HEK293 (cell line): ENCODE data around the gene C11orf98.
A peak's percentile ranks its signal among the peaks of the same experiment; 100 is the strongest.

Source experiments
- CTCF ChIA-PET: fragments of 350-600 bp; formaldehyde crosslinking; extraction: SDS; loops from one replicate; lab custom pipeline; 2021; ENCODE audit warnings: antibody characterized with exemption; lab: Yijun Ruan, JAX
- POLR2A ChIA-PET: fragments of 300-600 bp; formaldehyde crosslinking; extraction: SDS; loops from one replicate; lab custom pipeline; 2020; ENCODE audit warnings: antibody characterized with exemption, inconsistent platforms; lab: Yijun Ruan, JAX
- H3K27ac ChIP-seq: fragments of 200-500 bp; sonication (Bioruptor generic); 2 replicates; pipeline ENCODE4 v1.5.1; 2014; ENCODE audit warnings: low read depth, low read length, control low read depth, inconsistent platforms; ENCODE audit errors: extremely low read depth
- H3K36me3 ChIP-seq, 2 experiments: fragments of 200-500 bp in 1 of 2; sonication (Bioruptor generic) in 1 of 2; 1 replicate in 1 of 2; 2 replicates in 1 of 2; pipeline ENCODE4 v1.5.1; 2014 to 2017; ENCODE audit warnings: inconsistent platforms in 2 of 2, low read length in 2 of 2; ENCODE audit not compliant: control insufficient read depth in 2 of 2, insufficient read depth in 1 of 2
- H3K4me1 ChIP-seq: fragments of 200-500 bp; sonication (Bioruptor generic); 2 replicates; pipeline ENCODE4 v1.5.1; 2014; ENCODE audit warnings: mild to moderate bottlenecking, low read length, inconsistent platforms; ENCODE audit not compliant: control insufficient read depth, insufficient read depth
- H3K4me3 ChIP-seq: 2 replicates; pipeline ENCODE4 v1.5.1; 2011; ENCODE audit warnings: low read depth, mild to moderate bottlenecking, control low read depth, low read length, moderate library complexity
- H3K9me3 ChIP-seq: fragments of 200-500 bp; sonication (Bioruptor generic); 2 replicates; pipeline ENCODE4 v1.5.1; 2014; ENCODE audit warnings: low read depth, low read length, inconsistent platforms; ENCODE audit not compliant: control insufficient read depth, insufficient read depth
- ZBTB8A ChIP-seq: fragments of 450-650 bp; formaldehyde crosslinking; IDR thresholded peaks from 2 replicates; pipeline ENCODE4 v1.5.1; 2016; ENCODE audit warnings: missing biosample characterization, missing genetic modification characterization
- ZNF501 ChIP-seq: fragments of 450-650 bp; formaldehyde crosslinking; IDR thresholded peaks from 2 replicates; pipeline ENCODE4 v1.5.1; 2016; ENCODE audit warnings: missing biosample characterization, missing genetic modification characterization
- TF ChIP-seq, protein P1 (sequence below): fragments of 450-650 bp; formaldehyde crosslinking; IDR thresholded peaks from 2 replicates; pipeline ENCODE4 v1.5.1; 2016; ENCODE audit warnings: missing biosample characterization, missing genetic modification characterization
- TF ChIP-seq, protein P2 (sequence below): fragments of 450-650 bp; formaldehyde crosslinking; IDR thresholded peaks from 2 replicates; pipeline ENCODE4 v1.5.1; 2017; ENCODE audit warnings: missing biosample characterization, missing genetic modification characterization

Gene C11orf98

DNA sequence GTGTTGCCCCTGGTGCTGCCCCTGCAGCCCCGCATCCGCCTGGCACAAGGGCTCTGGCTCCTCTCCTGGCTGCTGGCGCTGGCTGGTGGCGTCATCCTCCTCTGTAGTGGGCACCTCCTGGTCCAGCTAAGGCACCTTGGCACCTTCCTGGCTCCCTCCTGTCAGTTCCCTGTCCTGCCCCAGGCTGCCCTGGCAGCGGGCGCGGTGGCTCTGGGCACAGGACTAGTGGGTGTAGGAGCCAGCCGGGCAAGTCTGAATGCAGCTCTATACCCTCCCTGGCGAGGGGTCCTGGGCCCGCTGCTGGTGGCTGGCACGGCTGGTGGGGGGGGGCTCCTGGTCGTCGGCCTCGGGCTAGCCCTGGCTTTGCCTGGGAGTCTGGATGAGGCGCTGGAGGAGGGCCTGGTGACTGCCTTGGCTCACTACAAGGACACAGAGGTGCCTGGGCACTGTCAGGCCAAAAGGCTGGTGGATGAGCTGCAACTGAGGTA lies 51.7 kb downstream of the C11orf98 start:
- ChIA-PET POLR2A (interaction anchor here (0.6 to 4.1 kb wide), 6 partner anchors 8 to 59 kb away, joined by 3 to 31 read pairs (median 6); partner anchors contain the start of genes B3GAT3, INTS5, LBHD1 and MTA2), CTCF (interaction anchor here (0.5 to 1.4 kb wide), 5 partner anchors 13 to 219 kb away, joined by 3 to 5 read pairs (median 3); no protein-coding TSS in a partner anchor)
- Histone ChIP-seq H3K9me3 (no peaks in the 10 kb centered on the region), H3K4me3 (no peak overlapping the region), H3K27ac (no peak overlapping the region), H3K4me1 (no peaks in the 10 kb centered on the region), H3K36me3 (peaks cover 0 to 48% of the 10 kb centered on the region in 2 experiments; a peak in 2 of 3 replicates)
- TF ChIP-seq, protein P1, sequence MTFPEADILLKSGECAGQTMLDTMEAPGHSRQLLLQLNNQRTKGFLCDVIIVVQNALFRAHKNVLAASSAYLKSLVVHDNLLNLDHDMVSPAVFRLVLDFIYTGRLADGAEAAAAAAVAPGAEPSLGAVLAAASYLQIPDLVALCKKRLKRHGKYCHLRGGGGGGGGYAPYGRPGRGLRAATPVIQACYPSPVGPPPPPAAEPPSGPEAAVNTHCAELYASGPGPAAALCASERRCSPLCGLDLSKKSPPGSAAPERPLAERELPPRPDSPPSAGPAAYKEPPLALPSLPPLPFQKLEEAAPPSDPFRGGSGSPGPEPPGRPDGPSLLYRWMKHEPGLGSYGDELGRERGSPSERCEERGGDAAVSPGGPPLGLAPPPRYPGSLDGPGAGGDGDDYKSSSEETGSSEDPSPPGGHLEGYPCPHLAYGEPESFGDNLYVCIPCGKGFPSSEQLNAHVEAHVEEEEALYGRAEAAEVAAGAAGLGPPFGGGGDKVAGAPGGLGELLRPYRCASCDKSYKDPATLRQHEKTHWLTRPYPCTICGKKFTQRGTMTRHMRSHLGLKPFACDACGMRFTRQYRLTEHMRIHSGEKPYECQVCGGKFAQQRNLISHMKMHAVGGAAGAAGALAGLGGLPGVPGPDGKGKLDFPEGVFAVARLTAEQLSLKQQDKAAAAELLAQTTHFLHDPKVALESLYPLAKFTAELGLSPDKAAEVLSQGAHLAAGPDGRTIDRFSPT (tag by site-specific recombination), result peak; percentile 97
- TF ChIP-seq ZNF501 (tag by site-specific recombination) (no peak), ZBTB8A (0 out of 2 replicates have a peak, but pooled peaks have one; percentile 28)
- TF ChIP-seq, protein P2, sequence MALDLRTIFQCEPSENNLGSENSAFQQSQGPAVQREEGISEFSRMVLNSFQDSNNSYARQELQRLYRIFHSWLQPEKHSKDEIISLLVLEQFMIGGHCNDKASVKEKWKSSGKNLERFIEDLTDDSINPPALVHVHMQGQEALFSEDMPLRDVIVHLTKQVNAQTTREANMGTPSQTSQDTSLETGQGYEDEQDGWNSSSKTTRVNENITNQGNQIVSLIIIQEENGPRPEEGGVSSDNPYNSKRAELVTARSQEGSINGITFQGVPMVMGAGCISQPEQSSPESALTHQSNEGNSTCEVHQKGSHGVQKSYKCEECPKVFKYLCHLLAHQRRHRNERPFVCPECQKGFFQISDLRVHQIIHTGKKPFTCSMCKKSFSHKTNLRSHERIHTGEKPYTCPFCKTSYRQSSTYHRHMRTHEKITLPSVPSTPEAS (tag by site-specific recombination), result no peak
